Measurements from ENCODE around the gene GADL1. TPM values are rescaled to one million over a fixed set of nuclear protein-coding genes. Genes with fewer than 3 reads are reported as not detected.

The GADL1 gene
- total and polyA plus RNA-seq, 2 donors from 2014 or later = 0.22 to 0.54 TPM

DNA sequence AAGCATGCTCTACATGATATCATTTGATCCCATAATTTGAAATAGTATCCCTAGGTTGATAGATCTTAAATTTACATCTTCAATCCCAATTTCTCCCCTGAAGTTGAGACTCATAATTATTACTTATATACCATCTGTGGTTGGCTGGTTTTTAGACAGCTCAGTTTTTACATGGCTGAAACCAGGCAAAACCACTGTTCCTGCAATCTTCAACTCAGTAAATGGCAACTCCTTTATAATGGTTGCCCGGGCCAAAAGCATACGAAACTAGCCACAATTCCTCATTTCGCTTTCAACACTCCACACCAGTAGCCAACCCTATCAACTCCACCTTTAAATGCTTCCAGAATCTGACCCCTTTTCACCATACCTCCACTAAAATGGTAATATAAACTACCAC, 169.6 kb downstream of the GADL1 start:
- TF ChIP-seq, protein P1, sequence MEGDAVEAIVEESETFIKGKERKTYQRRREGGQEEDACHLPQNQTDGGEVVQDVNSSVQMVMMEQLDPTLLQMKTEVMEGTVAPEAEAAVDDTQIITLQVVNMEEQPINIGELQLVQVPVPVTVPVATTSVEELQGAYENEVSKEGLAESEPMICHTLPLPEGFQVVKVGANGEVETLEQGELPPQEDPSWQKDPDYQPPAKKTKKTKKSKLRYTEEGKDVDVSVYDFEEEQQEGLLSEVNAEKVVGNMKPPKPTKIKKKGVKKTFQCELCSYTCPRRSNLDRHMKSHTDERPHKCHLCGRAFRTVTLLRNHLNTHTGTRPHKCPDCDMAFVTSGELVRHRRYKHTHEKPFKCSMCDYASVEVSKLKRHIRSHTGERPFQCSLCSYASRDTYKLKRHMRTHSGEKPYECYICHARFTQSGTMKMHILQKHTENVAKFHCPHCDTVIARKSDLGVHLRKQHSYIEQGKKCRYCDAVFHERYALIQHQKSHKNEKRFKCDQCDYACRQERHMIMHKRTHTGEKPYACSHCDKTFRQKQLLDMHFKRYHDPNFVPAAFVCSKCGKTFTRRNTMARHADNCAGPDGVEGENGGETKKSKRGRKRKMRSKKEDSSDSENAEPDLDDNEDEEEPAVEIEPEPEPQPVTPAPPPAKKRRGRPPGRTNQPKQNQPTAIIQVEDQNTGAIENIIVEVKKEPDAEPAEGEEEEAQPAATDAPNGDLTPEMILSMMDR (IDR thresholded peaks at IDR 0.05; ENCODE audit: borderline replicate concordance, extremely low read depth, insufficient read depth) = no peak
- DNase-seq (no peak), FAIRE-seq (no peak)
- H3K27me3 ChIP-seq (ENCODE audit: control insufficient read depth, insufficient read depth, low read length) = no peaks in the 10 kb centered on the region
- no peak overlapping the region for H3K4me3 ChIP-seq (ENCODE audit: low read length in 3 of 3)
- no peaks in the 10 kb centered on the region for H3K4me1 ChIP-seq (ENCODE audit: control insufficient read depth in 2 of 3, insufficient read depth in 2 of 3, low read depth in 1 of 3, low read length in 3 of 3)
- intact Hi-C loops (cut with DNase I) = no loop called here
- H3K9me3 ChIP-seq (ENCODE audit: control insufficient read depth in 2 of 3, insufficient read depth in 1 of 3, low read length in 3 of 3) = no peaks in the 10 kb centered on the region
- H3K9ac ChIP-seq (ENCODE audit: low read length in 3 of 3) = no peak overlapping the region
- H3K36me3 ChIP-seq (ENCODE audit: control insufficient read depth in 2 of 3, insufficient read depth in 3 of 3, low read length in 3 of 3) = no peaks in the 10 kb centered on the region
- H3K27ac ChIP-seq (ENCODE audit: low read depth in 2 of 2, low read length in 2 of 2) = no peak overlapping the region

DNA sequence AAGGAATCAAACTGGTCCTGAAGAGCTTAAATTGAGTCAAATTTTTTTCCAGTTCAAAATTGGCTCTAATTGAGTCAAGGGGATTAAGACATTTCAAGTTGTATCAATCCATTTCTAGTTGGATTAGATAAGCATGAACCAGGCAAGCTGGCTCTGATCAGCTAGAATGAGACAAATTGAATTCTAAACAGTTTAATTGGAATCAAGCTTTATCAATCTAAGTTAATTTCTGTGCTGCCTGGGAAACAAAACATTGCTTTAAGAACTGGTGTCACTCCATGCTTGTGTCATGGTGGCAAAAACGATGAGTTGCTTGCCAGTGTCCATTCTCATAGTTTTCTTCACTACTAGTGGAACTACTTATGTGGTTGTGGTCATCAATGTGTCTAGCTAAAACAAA, 171.2 kb downstream of the GADL1 start:
- H3K27ac ChIP-seq (ENCODE audit: low read depth in 2 of 2, low read length in 2 of 2) = no peak overlapping the region
- no peaks in the 10 kb centered on the region for H3K36me3 ChIP-seq (ENCODE audit: control insufficient read depth in 2 of 3, insufficient read depth in 3 of 3, low read length in 3 of 3)
- H3K9ac ChIP-seq (ENCODE audit: low read length in 3 of 3) = no peak overlapping the region
- TF ChIP-seq, protein P1 (IDR thresholded peaks at IDR 0.05; ENCODE audit: borderline replicate concordance, extremely low read depth, insufficient read depth) = no peak
- FAIRE-seq (no peak), DNase-seq (no peak)
- intact Hi-C loops (cut with DNase I) = no loop called here
- H3K27me3 ChIP-seq (ENCODE audit: control insufficient read depth, insufficient read depth, low read length) = no peaks in the 10 kb centered on the region
- no peak overlapping the region for H3K4me3 ChIP-seq (ENCODE audit: low read length in 3 of 3)
- no peaks in the 10 kb centered on the region for H3K4me1 ChIP-seq (ENCODE audit: control insufficient read depth in 2 of 3, insufficient read depth in 2 of 3, low read depth in 1 of 3, low read length in 3 of 3)
- no peaks in the 10 kb centered on the region for H3K9me3 ChIP-seq (ENCODE audit: control insufficient read depth in 2 of 3, insufficient read depth in 1 of 3, low read length in 3 of 3)

DNA sequence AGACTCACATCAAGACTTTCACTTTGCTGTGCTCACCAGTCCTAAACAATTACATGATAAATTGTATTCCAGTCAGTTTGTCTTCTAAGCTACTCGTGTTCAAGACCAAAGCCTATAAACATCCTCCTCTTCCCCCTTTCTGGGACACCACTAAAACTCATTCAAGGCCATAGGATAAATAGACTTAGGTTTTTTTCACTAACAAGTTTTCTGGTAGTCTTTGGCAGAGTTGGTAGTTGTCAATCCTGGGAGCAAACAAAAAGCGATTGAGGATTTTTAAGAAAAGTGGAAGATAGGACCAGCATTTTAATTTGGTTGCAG, 173.2 kb downstream of the GADL1 start:
- intact Hi-C loops (cut with DNase I) = no loop called here
- no peak for FAIRE-seq
- no peaks in the 10 kb centered on the region for H3K4me1 ChIP-seq (ENCODE audit: control insufficient read depth in 2 of 3, insufficient read depth in 2 of 3, low read depth in 1 of 3, low read length in 3 of 3)
- H3K27ac ChIP-seq (ENCODE audit: low read depth in 2 of 2, low read length in 2 of 2) = no peak overlapping the region
- no peak overlapping the region for H3K9ac ChIP-seq (ENCODE audit: low read length in 3 of 3)
- no peak overlapping the region for H3K4me3 ChIP-seq (ENCODE audit: low read length in 3 of 3)
- no peaks in the 10 kb centered on the region for H3K9me3 ChIP-seq (ENCODE audit: control insufficient read depth in 2 of 3, insufficient read depth in 1 of 3, low read length in 3 of 3)
- no peak for DNase-seq
- no peaks in the 10 kb centered on the region for H3K27me3 ChIP-seq (ENCODE audit: control insufficient read depth, insufficient read depth, low read length)
- no peaks in the 10 kb centered on the region for H3K36me3 ChIP-seq (ENCODE audit: control insufficient read depth in 2 of 3, insufficient read depth in 3 of 3, low read length in 3 of 3)
- TF ChIP-seq, protein P1 (IDR thresholded peaks at IDR 0.05; ENCODE audit: borderline replicate concordance, extremely low read depth, insufficient read depth) = no peak

DNA sequence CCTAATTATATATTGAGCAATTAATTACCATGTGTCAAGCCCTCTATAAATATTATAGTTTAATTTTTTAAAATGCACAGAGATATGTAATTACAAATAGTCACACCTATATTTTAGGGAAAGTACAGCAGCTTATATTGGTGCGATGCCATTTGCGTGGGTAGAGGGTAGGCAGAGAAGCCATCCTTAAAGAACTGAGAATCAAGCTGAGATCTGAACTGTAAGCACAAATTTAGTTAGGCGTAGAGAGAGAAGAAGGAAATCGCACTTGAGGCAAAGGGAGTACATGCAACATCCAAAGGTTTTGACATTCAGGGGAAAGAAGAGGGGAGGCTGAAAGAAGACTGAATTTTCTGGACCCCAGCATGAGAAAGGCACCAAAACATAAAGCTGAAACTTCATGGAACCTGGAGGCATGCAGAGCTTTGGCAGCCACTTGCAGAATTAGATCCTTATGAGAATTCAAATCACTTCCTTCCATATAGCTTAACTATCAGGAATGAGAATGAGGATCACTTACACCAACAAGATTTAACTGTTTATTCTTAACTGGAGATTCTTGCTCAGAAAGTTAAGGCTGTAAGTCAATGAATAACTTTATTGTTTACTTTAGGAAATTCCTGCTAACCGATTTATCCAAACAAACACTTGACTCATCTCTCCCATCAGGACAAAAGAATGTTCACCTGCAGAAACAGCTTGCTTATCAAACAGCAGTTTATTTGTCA, 173.7 kb downstream of the GADL1 start:
- DNase-seq = peak in 2 of 5 donors; percentile 27 to 29
- Histone ChIP-seq H3K27ac (ENCODE audit: low read depth in 2 of 2, low read length in 2 of 2) (no peak overlapping the region), H3K36me3 (ENCODE audit: control insufficient read depth in 2 of 3, insufficient read depth in 3 of 3, low read length in 3 of 3) (no peaks in the 10 kb centered on the region), H3K4me3 (ENCODE audit: low read length in 3 of 3) (no peak overlapping the region), H3K27me3 (ENCODE audit: control insufficient read depth, insufficient read depth, low read length) (no peaks in the 10 kb centered on the region), H3K4me1 (ENCODE audit: control insufficient read depth in 2 of 3, insufficient read depth in 2 of 3, low read depth in 1 of 3, low read length in 3 of 3) (no peaks in the 10 kb centered on the region), H3K9ac (ENCODE audit: low read length in 3 of 3) (no peak overlapping the region), H3K9me3 (ENCODE audit: control insufficient read depth in 2 of 3, insufficient read depth in 1 of 3, low read length in 3 of 3) (no peaks in the 10 kb centered on the region)
- intact Hi-C loops (cut with DNase I) = no loop called here
- FAIRE-seq = no peak
- TF ChIP-seq, protein P1 (IDR thresholded peaks at IDR 0.05; ENCODE audit: borderline replicate concordance, extremely low read depth, insufficient read depth) = no peak

Measured in kidney (tissue), 14 donors.